GM23338 (cell line): ENCODE measurements around the gene LIPA. TPM values are rescaled to one million over a fixed set of nuclear protein-coding genes. Genes with fewer than 3 reads are reported as not detected.

Experiments used
- ATAC-seq: fragments of 200-7000 bp; cut with Tn5 transposase; 3 replicates; pipeline ENCODE4 v1.9.1; 2020
- DNase-seq: peaks from one replicate; pipeline ENCODE4 v3.0.0-alpha.2; 2015; ENCODE audit warnings: low spot score
- H2AFZ ChIP-seq: fragments of 200-600 bp; sonication (generic); 2 replicates; pipeline ENCODE4 v1.8.0; 2016; ENCODE audit warnings: antibody characterized with exemption, mild to moderate bottlenecking, moderate library complexity
- H3F3A ChIP-seq: fragments of 200-600 bp; sonication (generic); replicated peaks from 2 replicates; pipeline ENCODE4 v1.8.0; 2017; ENCODE audit warnings: antibody characterized with exemption, mixed run types, low read depth
- H3K27ac ChIP-seq: fragments of 200-600 bp; sonication (generic); 2 replicates; pipeline ENCODE4 v1.6.1; 2016; ENCODE audit warnings: low read depth
- H3K27me3 ChIP-seq: fragments of 200-600 bp; sonication (generic); 2 replicates; pipeline ENCODE4 v1.8.0; 2016; ENCODE audit warnings: mild to moderate bottlenecking, mixed run types, moderate library complexity; ENCODE audit not compliant: insufficient read depth
- H3K36me3 ChIP-seq: fragments of 200-600 bp; sonication (generic); 2 replicates; pipeline ENCODE4 v1.8.0; 2016; ENCODE audit warnings: mild to moderate bottlenecking; ENCODE audit not compliant: insufficient read depth
- H3K4me1 ChIP-seq: fragments of 200-600 bp; sonication (generic); 2 replicates; pipeline ENCODE4 v1.8.0; 2016; ENCODE audit warnings: mild to moderate bottlenecking, moderate library complexity; ENCODE audit not compliant: insufficient read depth
- H3K4me2 ChIP-seq: fragments of 200-600 bp; sonication (generic); 2 replicates; pipeline ENCODE4 v1.7.1; 2017; ENCODE audit warnings: mixed run types
- H3K4me3 ChIP-seq: fragments of 200-600 bp; sonication (generic); 2 replicates; pipeline ENCODE4 v1.6.1; 2016; ENCODE audit warnings: mixed run types
- H3K79me2 ChIP-seq: fragments of 200-600 bp; sonication (generic); replicated peaks from 2 replicates; pipeline ENCODE4 v1.8.0; 2017; ENCODE audit warnings: mild to moderate bottlenecking; ENCODE audit not compliant: insufficient read depth
- H3K9me2 ChIP-seq: fragments of 200-600 bp; sonication (generic); 2 replicates; pipeline ENCODE4 v1.8.0; 2017; ENCODE audit not compliant: insufficient read depth
- H4K20me1 ChIP-seq: fragments of 200-600 bp; sonication (generic); replicated peaks from 2 replicates; pipeline ENCODE4 v1.8.0; 2017; ENCODE audit warnings: mild to moderate bottlenecking; ENCODE audit not compliant: insufficient read depth
- H3K27ac Mint-ChIP-seq: 2 replicates; pipeline ENCODE4 v1.8.0; 2020; ENCODE audit warnings: inconsistent platforms, mild to moderate bottlenecking, moderate library complexity, mixed read lengths
- H3K27me3 Mint-ChIP-seq: 3 replicates; pipeline ENCODE4 v1.8.0; 2022; ENCODE audit warnings: low read depth, mild to moderate bottlenecking, moderate library complexity, mixed read lengths, inconsistent platforms; ENCODE audit not compliant: insufficient read depth, poor library complexity
- H3K36me3 Mint-ChIP-seq: 3 replicates; pipeline ENCODE4 v1.8.0; 2021; ENCODE audit warnings: low read depth, mild to moderate bottlenecking, inconsistent platforms, moderate library complexity, mixed read lengths
- H3K4me1 Mint-ChIP-seq: 3 replicates; pipeline ENCODE4 v1.8.0; 2020; ENCODE audit warnings: mild to moderate bottlenecking, inconsistent platforms, mixed read lengths
- H3K4me3 Mint-ChIP-seq: 3 replicates; pipeline ENCODE4 v1.8.0; 2021; ENCODE audit warnings: moderate library complexity, mild to moderate bottlenecking, inconsistent platforms, mixed read lengths
- H3K9me3 Mint-ChIP-seq: 3 replicates; pipeline ENCODE4 v1.8.0; 2020; ENCODE audit warnings: moderate library complexity, mild to moderate bottlenecking, inconsistent platforms, mixed read lengths
- CREB1 ChIP-seq: fragments of 250-450 bp; sonication (Bioruptor Pico); IDR thresholded peaks from 2 replicates; pipeline ENCODE4 v1.5.0; 2020; ENCODE audit warnings: low read depth, mild to moderate bottlenecking, moderate library complexity
- CTCF ChIP-seq, 2 experiments: fragments of 200-600 bp in 1 of 2; sonication (generic) in 1 of 2; conservative IDR thresholded peaks; 2 replicates each; pipeline versions ENCODE4 v1.5.1 to v1.6.1; 2016 to 2017; ENCODE audit warnings: antibody characterized with exemption in 2 of 2, low read depth in 2 of 2, mild to moderate bottlenecking in 2 of 2, moderate library complexity in 1 of 2
- ETS1 ChIP-seq: IDR thresholded peaks from 2 replicates; pipeline ENCODE4 v1.6.1; 2016; ENCODE audit warnings: antibody characterized with exemption
- EZH2 ChIP-seq: fragments of 200-600 bp; sonication (generic); IDR thresholded peaks from one replicate; pipeline ENCODE4 v1.8.0; 2017; ENCODE audit warnings: antibody characterized with exemption, mild to moderate bottlenecking, low read depth; ENCODE audit not compliant: unreplicated experiment
- EZH2phosphoT487 ChIP-seq: fragments of 200-600 bp; sonication (generic); IDR thresholded peaks from one replicate; pipeline ENCODE4 v1.8.1; 2018; ENCODE audit warnings: antibody characterized with exemption; ENCODE audit not compliant: unreplicated experiment
- JUNB ChIP-seq: IDR thresholded peaks from one replicate; pipeline ENCODE4 v1.6.1; 2016; ENCODE audit warnings: antibody characterized with exemption; ENCODE audit not compliant: unreplicated experiment
- NANOG ChIP-seq: IDR thresholded peaks from 2 replicates; pipeline ENCODE4 v1.6.1; 2016; ENCODE audit warnings: antibody characterized with exemption, borderline replicate concordance
- POLR2AphosphoS5 ChIP-seq: IDR thresholded peaks from 2 replicates; pipeline ENCODE4 v1.6.1; 2016; ENCODE audit warnings: antibody characterized with exemption, low read depth
- ZNF114 ChIP-seq: fragments of 250-450 bp; sonication (Bioruptor Pico); IDR thresholded peaks from 2 replicates; pipeline ENCODE4 v1.5.0; 2020; ENCODE audit warnings: mild to moderate bottlenecking, moderate library complexity
- ZNF331 ChIP-seq: fragments of 250-450 bp; sonication (Bioruptor Pico); IDR thresholded peaks from 2 replicates; pipeline ENCODE4 v1.5.0; 2020; ENCODE audit warnings: low read depth, mild to moderate bottlenecking, moderate library complexity
- polyA plus RNA-seq: library from polyadenylated mRNA; unstranded; fragments of >200 nt; fragmentation: Nextera tagmentation; extraction: Ambion mirVana; gene quantifications from 2 replicates; pipeline ENCODE4 v1.2.1, GENCODE V29; 2016
- total RNA-seq: library from RNA; depleted of rRNA; stranded (reverse); fragments of >200 nt; shearing (Covaris generic); gene quantifications from 2 replicates; pipeline ENCODE4 v1.2.3, GENCODE V29; 2014
- TF ChIP-seq, protein P1 (sequence below): IDR thresholded peaks from one replicate; pipeline ENCODE4 v1.6.1; 2018; ENCODE audit warnings: antibody characterized with exemption; ENCODE audit not compliant: unreplicated experiment
- TF ChIP-seq, protein P2 (sequence below): fragments of 250-450 bp; sonication (Bioruptor Pico); IDR thresholded peaks from 2 replicates; pipeline ENCODE4 v1.5.0; 2020; ENCODE audit warnings: mild to moderate bottlenecking, moderate library complexity

LIPA gene
- total and polyA plus RNA-seq, 2 experiments from 2014 or later: 37.8 to 86.3 TPM

DNA sequence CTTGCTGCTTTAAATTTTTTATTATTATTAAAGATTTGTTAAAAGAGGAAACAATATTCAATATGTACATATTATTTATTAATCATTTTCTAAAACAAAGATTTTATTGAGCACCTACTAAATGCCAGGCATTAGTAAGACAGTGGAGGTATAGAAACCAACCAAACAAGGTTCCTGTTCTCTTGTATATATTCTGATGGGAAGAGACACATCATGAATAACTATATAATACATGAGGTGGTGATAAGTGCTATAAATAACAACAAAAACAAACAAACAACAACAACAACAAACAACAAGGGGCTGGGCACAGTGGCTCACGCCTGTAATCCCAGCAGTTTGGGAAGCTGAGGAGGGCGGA, 630 bp upstream of the LIPA start:
- Mint-ChIP-seq H3K27ac (no peak overlapping the region), H3K27me3 (peaks cover 11% of the 10 kb centered on the region), H3K9me3 (peaks cover 33% of the 10 kb centered on the region), H3K36me3 (peaks cover 28% of the 10 kb centered on the region), H3K4me3 (no peak overlapping the region), H3K4me1 (peaks cover 10% of the 10 kb centered on the region; the same call in 2 of the 3 replicates)
- ATAC-seq (no peak), DNase-seq (no peak)
- Histone ChIP-seq H3K4me3 (no peak overlapping the region), H4K20me1 (no peaks in the 10 kb centered on the region; the same call in 1 of the 2 replicates), H3K9me2 (0 out of 2 replicates have a peak, but pooled peaks cover 7% of the 10 kb centered on the region), H2AFZ (no peak overlapping the region), H3F3A (no peaks in the 10 kb centered on the region), H3K4me1 (peaks cover 9% of the 10 kb centered on the region), H3K27me3 (no peaks in the 10 kb centered on the region), H3K79me2 (peaks cover 28% of the 10 kb centered on the region), H3K27ac (no peak overlapping the region), H3K36me3 (no peaks in the 10 kb centered on the region), H3K4me2 (no peak overlapping the region)
- no peak for TF ChIP-seq ETS1
- TF ChIP-seq POLR2AphosphoS5: no peak
- TF ChIP-seq ZNF331: no peak
- TF ChIP-seq CREB1: no peak
- TF ChIP-seq, protein P1, sequence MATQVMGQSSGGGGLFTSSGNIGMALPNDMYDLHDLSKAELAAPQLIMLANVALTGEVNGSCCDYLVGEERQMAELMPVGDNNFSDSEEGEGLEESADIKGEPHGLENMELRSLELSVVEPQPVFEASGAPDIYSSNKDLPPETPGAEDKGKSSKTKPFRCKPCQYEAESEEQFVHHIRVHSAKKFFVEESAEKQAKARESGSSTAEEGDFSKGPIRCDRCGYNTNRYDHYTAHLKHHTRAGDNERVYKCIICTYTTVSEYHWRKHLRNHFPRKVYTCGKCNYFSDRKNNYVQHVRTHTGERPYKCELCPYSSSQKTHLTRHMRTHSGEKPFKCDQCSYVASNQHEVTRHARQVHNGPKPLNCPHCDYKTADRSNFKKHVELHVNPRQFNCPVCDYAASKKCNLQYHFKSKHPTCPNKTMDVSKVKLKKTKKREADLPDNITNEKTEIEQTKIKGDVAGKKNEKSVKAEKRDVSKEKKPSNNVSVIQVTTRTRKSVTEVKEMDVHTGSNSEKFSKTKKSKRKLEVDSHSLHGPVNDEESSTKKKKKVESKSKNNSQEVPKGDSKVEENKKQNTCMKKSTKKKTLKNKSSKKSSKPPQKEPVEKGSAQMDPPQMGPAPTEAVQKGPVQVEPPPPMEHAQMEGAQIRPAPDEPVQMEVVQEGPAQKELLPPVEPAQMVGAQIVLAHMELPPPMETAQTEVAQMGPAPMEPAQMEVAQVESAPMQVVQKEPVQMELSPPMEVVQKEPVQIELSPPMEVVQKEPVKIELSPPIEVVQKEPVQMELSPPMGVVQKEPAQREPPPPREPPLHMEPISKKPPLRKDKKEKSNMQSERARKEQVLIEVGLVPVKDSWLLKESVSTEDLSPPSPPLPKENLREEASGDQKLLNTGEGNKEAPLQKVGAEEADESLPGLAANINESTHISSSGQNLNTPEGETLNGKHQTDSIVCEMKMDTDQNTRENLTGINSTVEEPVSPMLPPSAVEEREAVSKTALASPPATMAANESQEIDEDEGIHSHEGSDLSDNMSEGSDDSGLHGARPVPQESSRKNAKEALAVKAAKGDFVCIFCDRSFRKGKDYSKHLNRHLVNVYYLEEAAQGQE: no peak
- TF ChIP-seq, protein P2, sequence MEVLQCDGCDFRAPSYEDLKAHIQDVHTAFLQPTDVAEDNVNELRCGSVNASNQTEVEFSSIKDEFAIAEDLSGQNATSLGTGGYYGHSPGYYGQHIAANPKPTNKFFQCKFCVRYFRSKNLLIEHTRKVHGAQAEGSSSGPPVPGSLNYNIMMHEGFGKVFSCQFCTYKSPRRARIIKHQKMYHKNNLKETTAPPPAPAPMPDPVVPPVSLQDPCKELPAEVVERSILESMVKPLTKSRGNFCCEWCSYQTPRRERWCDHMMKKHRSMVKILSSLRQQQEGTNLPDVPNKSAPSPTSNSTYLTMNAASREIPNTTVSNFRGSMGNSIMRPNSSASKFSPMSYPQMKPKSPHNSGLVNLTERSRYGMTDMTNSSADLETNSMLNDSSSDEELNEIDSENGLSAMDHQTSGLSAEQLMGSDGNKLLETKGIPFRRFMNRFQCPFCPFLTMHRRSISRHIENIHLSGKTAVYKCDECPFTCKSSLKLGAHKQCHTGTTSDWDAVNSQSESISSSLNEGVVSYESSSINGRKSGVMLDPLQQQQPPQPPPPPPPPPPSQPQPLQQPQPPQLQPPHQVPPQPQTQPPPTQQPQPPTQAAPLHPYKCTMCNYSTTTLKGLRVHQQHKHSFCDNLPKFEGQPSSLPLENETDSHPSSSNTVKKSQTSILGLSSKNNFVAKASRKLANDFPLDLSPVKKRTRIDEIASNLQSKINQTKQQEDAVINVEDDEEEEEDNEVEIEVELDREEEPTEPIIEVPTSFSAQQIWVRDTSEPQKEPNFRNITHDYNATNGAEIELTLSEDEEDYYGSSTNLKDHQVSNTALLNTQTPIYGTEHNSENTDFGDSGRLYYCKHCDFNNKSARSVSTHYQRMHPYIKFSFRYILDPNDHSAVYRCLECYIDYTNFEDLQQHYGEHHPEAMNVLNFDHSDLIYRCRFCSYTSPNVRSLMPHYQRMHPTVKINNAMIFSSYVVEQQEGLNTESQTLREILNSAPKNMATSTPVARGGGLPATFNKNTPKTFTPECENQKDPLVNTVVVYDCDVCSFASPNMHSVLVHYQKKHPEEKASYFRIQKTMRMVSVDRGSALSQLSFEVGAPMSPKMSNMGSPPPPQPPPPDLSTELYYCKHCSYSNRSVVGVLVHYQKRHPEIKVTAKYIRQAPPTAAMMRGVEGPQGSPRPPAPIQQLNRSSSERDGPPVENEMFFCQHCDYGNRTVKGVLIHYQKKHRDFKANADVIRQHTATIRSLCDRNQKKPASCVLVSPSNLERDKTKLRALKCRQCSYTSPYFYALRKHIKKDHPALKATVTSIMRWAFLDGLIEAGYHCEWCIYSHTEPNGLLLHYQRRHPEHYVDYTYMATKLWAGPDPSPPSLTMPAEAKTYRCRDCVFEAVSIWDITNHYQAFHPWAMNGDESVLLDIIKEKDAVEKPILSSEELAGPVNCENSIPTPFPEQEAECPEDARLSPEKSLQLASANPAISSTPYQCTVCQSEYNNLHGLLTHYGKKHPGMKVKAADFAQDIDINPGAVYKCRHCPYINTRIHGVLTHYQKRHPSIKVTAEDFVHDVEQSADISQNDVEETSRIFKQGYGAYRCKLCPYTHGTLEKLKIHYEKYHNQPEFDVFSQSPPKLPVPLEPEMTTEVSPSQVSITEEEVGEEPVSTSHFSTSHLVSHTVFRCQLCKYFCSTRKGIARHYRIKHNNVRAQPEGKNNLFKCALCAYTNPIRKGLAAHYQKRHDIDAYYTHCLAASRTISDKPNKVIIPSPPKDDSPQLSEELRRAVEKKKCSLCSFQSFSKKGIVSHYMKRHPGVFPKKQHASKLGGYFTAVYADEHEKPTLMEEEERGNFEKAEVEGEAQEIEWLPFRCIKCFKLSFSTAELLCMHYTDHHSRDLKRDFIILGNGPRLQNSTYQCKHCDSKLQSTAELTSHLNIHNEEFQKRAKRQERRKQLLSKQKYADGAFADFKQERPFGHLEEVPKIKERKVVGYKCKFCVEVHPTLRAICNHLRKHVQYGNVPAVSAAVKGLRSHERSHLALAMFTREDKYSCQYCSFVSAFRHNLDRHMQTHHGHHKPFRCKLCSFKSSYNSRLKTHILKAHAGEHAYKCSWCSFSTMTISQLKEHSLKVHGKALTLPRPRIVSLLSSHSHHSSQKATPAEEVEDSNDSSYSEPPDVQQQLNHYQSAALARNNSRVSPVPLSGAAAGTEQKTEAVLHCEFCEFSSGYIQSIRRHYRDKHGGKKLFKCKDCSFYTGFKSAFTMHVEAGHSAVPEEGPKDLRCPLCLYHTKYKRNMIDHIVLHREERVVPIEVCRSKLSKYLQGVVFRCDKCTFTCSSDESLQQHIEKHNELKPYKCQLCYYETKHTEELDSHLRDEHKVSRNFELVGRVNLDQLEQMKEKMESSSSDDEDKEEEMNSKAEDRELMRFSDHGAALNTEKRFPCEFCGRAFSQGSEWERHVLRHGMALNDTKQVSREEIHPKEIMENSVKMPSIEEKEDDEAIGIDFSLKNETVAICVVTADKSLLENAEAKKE (CRISPR knock-in tag): no peak
- TF ChIP-seq EZH2phosphoT487: no peak
- no peak for TF ChIP-seq EZH2
- no peak for TF ChIP-seq CTCF (conservative IDR thresholded peaks at IDR 0.05; ENCODE audit: low read depth in 2 of 2)
- TF ChIP-seq ZNF114: no peak
- TF ChIP-seq NANOG: no peak
- TF ChIP-seq JUNB: no peak
